Stimulated activated naive CD4-positive, alpha-beta T cell (primary cell): Measurements from ENCODE around the gene CNOT11.

ENCODE experiments used
- DNase-seq, 6 experiments: peaks; one replicate each; lab custom pipeline; 2025; lab: John Stamatoyannopoulos, UW

The CNOT11 gene

DNA sequence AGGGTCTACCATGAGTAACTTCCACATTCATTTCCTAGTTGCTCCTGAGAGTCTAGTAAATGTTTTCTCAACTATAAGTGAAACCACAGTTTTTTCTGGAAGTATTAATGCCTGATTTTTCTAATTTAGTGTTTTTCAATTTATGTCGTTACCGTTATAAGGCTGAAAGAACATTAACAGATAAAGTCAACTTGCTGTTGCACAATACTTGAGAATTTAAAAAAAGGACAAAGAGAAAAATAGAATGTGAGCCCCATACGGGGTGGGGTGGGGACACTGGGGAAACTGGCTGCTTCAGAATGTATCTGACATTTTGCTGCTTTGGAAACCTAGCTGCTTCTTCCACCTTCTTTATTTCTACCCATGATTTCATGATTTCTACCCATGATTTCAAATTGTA lies 26.2 kb downstream of the CNOT11 start:
- no peak for DNase-seq

DNA sequence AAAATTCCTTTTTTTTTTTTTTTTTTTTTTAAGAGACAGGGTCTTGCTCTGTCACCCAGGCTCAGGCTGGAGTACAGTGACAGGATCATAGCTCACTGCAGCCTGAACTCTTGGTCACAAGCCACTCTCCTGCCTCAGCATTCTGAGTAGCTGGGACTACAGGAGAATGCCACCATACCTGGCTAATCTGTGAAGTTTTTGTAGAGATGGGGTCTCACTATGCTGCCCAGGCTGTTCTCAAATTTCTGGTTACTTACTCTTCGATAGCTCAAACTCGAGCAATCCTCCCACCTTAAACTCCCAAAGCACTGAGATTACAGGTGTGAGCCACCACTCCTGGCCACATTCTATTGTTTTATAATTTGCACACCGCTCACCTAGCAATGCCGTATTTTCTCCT lies 28.8 kb downstream of the CNOT11 start:
- DNase-seq = no peak

DNA sequence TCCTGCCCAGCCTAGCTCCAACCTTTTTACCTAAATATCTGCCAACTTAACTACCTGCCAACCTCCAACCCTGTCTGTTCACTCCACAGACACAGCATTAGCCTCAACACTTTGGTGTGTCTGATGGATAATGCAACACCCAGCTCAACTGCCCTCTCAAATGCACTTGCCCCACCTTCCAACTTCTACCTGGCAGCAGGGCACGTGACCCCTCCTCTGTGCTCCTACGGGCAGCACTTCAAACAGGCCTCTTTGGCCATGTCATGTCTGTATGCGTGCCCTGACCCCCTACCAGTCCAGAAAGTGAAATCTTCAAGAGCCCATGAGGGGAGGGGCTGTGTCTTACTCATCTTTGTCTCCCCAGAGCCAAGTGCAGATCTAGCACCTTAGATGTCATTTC lies 30.3 kb downstream of the CNOT11 start:
- DNase-seq = no peak

DNA sequence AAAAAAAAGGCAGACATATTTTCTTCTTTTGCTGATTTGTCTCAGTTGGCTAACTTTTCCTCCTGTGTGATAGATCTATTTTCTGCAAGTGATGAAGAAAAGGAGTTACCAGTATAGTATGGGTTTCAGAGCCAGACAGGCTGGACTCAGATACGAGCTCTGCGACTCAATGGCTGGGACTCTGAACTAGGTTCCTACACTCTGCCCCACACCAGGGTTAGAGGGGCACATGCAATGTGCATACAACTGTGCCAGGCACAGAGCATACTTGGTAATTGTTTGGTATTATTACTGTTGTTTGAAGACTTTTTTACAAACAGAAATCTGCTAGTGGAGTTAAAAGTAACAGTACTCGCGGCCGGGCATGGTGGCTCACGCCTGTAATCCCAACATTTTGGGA lies 34.0 kb downstream of the CNOT11 start:
- DNase-seq = no peak

DNA sequence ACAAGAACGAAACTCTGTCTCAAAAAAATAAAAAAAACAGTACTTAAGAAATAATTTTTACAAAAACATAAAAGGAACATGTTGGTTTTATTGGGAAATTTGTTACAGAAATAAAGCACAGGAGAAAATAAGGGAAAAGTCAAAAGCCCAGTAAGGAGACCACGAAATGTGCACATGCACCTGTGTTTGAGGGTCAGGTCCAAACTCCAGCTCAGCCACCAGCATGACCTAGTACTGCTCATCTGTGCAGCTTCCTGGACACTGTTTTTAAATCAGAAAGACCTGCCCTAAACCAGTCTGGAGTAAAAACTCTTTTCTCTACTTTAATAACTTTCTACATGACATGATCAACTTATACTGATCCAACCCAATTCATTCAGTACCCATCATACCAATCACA lies 34.6 kb downstream of the CNOT11 start:
- no peak for DNase-seq

DNA sequence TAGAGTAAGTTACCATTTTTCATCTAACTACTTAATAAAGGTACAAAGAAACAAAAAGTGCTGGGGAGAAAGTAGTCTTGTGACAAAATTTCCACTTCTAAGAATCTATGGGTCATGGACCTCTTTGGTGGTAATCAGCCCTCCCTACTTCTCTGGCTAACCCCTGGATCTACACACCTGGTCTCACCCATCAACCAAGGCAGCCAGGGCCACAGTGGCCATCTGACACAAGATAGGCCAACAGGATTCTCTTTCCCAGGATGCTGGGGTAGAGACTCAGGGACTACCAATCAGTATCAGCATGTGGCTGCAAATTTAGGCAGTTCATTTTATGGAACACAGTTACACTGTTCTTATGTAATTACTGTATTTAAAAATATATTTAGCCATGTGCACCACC lies 38.0 kb downstream of the CNOT11 start:
- DNase-seq = no peak

DNA sequence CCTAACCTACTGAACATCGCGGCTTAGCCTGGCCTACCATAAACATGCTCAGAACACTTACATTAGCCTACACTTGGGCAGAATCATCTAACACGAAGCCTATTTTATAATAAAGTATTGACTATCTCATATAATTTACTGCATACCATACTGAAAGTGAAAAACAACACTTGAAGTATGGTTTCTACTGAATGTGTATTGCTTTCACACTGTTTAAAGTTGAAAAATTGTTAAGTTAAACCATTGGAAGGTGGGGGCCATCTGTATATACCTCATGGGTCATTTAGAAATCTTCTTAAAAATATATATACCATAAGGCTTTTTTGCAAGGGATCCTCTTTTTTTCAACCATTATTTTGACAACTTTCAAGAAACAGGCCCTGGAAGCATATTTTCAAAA lies 39.3 kb downstream of the CNOT11 start:
- no peak for DNase-seq

DNA sequence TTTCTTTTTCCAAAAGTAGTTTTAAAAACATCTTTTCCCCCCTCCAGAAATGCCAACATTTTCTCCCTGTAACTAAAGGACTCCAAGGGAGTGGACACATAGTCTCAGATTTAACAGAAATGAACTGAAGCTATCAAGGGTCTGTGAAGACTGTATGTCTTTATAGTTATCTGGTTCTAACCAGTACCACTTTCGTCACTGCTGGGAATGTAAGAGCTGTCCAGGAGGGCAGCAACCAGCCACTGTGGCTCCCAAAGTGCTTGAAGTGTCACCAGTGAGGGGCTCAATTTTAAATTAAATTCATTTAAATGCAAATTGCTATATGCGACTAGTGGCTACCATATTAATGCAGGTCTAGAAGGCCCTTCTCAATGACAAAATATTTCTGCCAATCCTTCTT lies 40.9 kb downstream of the CNOT11 start:
- no peak for DNase-seq

DNA sequence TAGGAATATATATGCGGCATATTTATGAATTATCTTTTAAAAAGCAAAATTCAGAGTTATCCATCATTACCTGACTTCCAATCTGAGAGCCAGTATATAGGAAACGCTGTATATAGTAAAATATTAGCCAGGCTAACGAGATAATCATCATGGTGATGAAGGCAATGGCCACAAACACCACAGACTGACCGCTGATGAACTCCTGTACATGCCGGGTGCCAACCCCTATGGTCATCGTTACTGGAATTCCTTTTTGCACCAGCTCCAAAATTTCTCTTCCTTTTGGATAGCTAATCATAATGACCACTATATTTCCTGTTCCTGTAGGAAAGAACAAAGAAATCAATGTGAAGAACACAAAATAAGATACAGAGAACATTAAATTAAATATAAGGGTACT lies 42.2 kb downstream of the CNOT11 start:
- no peak for DNase-seq

DNA sequence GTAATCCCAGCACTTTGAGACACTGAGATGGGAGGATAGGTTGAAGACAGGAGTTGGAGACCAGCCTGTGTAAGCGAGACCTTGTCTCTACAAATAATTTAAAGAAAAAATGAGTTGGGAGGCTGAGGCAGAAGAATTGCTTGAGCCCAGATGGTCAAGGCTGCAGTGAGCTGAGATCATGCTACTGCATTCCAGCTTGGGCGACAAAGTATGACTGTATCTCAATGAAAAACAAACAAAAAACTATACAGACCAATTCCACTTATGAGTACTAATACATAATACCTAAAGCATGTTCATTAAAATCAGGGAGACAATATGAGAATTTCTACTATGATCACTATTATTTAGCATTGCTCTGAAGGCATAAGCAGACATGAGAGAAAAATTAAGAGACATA lies 43.2 kb downstream of the CNOT11 start:
- no peak for DNase-seq

DNA sequence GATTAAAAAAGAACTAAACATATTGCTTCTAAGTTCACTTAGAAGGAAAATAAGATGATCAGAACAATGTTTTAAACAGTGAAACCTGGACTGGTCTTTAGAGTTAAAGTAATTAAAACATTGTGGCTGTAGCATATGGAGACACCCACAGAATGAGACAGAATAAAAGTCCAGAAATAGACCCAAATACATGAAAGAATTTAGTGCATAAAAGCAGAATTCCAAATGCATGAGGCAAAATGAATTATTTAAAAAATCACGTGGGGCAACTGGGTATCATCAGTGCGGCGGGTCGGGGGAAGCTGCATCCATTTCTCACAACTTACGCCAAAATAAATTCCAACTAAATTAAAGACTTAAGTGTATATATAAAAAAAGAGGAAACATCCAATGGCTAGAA lies 43.7 kb downstream of the CNOT11 start:
- DNase-seq = no peak

DNA sequence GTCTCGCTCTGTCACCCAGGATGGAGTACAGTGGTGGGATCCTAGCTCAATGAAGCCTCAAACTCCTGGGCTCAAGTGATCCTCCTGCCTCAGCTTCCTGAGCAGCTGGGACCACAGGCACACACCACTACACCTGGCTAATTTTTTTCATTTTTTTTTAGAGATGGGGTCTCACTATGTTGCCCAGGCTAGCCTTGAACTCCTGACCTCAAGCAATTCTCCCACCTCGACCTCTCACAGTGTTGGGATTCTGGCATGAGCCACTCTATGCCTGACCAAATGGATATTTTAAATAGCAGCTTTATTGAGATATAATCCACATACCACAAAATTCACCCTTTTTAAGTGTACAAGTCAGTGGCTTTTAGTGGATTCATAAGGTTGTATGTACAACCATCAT lies 44.7 kb downstream of the CNOT11 start:
- DNase-seq = no peak

DNA sequence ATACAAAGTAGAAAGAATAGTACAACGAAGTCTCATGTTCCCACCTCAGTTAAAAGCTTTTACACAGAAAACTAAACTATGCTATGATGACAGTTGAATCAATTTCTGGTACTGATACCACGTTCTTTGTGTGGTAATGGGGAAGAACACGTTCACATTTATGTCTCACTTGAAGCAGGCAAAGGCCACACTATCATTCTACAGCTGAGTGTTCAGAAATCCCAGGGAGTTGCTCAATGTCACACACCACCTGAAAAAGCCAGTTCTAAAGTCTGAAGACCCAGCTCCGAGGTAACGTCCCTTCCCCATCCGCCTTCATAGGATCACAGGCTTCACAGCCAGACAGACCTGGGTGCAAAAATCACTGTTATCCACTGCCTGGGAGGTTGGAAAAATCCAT lies 46.9 kb downstream of the CNOT11 start:
- no peak for DNase-seq

DNA sequence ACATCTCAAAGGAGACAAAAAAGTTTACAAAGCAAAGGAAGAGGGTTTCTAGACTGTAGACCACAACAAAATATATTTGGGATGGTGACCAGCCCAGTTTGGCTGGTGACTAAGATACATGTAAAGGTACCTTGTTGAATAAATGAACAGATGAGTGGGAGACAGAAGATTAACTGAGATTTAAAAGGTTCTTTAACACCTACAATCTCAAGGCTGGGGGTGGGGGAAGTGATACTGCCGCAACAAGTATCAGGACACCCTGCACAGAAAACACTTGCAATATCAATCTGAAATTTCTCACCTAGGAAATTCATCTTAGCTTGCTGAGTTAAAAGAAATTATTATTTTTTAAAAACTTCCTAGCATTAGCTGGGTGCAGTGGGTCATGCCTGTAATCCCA lies 47.5 kb downstream of the CNOT11 start:
- no peak for DNase-seq

DNA sequence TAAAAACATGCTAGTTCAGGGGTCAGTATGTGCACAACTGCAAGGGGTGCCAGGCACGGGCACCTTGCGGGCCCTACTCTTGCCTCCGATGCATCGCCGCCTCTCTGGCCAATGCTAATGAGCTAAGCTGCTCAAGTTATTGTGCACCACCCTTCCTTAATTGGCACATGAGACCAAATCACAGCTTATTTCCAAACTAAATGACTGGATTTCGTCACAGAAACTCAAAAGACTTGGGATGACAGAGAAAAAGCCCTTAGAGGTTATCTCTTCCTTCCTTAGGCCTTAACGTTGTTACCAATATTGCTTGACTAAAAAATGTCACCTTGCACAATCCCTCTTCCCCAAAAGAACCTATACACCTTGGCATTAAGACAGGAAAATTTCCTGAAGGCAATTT lies 48.1 kb downstream of the CNOT11 start:
- DNase-seq = no peak

DNA sequence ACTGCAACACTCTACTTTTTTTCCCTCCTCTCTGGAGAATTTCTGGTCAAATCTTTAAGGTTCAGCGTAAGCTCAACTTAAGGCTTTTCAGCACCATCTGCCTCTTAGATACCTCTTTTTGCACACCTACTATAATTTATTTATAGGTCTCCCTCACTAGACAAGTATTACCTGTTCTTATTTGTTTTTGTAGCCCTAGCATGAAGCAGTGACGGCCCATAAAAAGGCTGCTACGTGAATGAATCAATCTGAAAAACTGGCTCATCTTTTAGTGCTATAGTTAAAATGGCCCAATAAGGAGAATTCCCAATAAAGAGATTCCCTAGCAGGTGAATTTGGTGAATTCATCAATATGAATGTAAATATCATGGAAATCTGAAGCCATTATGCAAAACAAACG lies 49.3 kb downstream of the CNOT11 start:
- no peak for DNase-seq

DNA sequence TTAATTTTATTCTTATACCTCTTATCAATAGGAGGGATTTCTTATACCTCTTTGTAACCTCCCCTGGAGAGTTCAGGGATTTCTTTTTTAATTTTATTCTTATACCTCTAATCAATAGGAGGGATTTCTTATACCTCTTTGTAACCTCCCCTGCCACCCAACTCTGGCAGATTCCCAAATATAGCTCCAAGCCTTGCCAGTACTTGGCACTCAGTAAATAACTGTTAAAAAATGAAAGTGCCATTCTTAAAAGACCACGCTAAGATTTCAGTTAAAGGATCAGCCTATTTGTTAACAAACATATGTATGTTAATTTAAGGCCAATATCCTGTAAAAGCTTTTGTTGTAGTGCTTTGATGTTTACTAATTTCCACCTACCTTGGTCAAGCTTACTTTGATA lies 51.0 kb downstream of the CNOT11 start:
- no peak for DNase-seq

DNA sequence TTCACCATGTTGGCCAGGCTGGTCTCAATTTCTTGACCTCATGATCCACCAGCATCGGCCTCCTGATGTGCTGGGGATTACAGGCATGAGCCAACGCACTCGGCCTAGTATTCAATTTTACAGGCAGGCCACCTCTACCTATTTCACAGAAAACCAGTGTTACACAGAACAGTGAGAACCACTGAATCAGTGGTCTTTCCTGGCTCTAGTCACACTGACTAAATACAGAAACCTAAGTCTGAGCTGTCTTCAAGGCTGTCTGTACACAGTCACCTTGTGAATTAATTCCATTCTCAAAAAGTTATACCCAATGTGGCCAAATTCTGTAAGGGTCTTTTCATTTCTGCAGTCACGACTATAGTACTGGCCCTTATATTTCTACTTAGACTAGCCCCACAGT lies 52.3 kb downstream of the CNOT11 start:
- DNase-seq = no peak

DNA sequence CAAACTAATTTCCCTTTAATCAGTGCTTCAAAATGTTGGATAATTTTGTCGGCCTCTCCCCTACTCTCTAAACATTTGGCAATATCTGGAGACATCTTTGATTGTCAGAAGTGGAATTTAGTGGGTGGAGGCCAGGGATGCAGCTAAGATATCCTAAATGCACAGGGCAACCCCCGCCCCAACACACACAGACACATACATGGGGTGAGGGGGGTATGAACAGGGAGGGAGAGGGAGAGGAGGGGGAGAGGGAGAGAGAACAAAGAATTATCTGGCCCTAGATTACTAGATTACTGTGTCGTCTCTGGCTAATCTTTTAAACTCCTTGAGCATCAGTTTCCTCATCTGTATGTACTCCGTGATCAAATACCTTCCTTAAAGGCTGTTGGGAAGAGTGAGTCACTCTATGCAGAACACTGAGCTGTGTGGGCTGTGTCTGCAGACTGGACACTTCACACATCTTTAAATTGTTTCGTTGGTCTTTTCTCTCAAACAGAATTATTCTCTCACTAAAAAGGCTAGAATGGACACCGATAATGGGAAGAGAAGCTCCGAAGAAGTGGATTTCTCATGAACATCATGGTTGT lies 52.9 kb downstream of the CNOT11 start:
- no peak for DNase-seq

DNA sequence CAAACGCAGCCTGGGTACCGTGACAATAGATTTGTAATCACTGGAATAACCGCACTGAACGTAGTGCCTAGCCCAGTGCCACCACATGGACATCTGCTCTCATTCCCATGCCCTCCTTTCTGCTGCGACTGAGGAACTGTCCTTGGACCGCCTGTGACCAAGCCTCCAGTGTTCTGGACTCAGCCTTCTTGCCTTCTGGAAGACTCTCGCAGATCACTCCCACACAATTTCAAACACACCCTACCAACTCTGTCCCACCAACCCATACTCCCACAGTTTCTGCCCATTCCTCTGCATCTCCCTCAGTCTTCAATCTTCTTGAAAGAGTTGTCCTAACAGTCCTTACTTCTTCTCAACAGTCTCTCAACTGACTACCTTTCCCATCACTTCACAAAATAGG lies 53.7 kb downstream of the CNOT11 start:
- DNase-seq = peak in 1 of 6 experiments; percentile 16

DNA sequence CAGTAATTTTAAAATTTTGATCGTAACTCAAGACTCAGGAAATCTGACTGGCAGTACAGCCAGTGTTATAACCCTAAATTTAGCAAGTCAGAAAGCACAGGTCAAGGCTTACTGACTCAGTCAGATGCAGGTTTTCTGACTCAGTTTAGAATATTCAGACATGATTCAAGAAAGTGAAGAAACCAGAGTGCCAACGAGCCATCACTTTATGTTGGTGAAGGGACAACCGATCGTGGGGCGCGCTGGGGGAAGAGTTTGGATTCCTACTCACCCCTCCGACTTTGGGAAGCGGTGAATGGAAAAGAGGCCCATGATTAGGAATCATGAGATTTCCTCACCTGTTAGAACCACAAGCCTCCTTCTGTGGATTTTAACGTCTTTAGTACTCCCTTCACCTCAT lies 54.8 kb downstream of the CNOT11 start:
- DNase-seq = peak in 1 of 6 experiments; percentile 30

DNA sequence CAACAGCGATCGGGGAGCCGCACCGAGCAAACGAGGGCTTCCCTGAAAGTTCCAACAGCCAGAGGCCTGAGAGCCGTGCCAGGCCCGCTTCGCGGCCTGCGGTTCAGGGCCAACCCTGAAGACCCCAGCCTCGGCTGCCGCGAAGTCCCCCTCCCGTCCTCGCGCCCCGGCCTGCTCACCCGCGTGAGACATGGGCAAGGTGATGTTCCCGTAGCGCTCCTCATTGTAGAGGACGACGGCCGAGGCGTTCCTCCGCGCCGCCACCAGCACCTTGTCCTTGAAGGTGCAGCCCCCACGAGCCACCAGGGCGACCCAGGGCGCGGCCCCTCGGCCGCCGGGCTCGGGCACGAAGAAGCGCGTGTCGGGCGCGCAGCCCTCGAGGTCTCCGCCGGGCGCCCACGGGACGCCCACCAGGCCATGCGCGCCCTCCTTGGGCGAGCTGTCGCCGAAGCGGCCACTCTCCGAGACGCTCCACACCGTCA lies 55.3 kb downstream of the CNOT11 start:
- DNase-seq = peak in 4 of 6 experiments; percentile 15 to 68 (median 45)

DNA sequence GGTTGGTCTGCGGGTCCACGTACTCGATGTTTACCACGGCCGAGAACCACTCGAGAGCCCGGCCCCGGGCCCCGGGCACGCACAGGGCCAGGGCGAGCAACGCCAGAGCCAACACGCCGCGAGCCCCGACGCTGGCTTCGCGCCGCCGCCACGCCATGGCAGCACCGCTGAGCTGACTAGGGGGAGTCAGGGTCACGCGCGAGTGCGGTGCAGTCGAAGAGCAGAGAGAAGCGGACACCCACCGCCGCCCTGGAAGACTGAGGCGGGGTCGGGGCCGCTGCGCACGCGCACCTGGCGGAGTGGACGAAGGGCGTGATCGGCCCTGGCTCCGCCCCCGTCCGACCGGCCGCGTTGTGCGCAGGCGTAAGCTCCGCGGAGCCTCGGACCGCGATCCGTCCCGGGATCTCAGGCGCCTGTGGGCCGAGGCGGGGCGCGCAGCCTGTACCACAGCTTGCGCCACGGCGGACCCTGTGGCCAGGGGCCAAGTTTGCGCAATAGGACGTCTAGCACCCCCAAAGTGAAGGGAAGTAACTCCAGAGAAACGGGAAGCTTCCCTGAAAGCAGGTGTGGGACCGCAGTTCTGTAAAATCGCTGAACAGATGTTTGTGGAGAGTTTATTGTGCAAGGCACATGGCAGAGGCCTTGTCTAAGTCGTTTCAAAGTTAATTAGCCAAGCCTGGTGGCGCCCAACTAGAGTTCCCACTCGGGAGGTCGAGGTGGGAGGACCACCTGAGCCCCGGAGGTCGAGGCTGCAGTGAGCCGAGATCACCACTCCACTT lies 55.9 kb downstream of the CNOT11 start, which contains the start of gene RNF149:
TSS of gene RNF149 (minus strand) at position 270 of the 779 bp plus-strand sequence. CDS start at position 157, 113 bp downstream.
- DNase-seq = peak; percentile 78 to 88 (median 84)
